IPS DF 19.7 (cell line): ENCODE data around the gene TMSB4X.
"Not testable (repeated sequence)": the region's sequence is repeated elsewhere in the genome, so short reads cannot be mapped to it uniquely, and the experiment has no call there.

ENCODE experiments used
- DNase-seq: peaks from one replicate; pipeline ENCODE4 v3.0.0-alpha.2; 2013; ENCODE audit warnings: low read depth, low spot score

The TMSB4X gene

DNA sequence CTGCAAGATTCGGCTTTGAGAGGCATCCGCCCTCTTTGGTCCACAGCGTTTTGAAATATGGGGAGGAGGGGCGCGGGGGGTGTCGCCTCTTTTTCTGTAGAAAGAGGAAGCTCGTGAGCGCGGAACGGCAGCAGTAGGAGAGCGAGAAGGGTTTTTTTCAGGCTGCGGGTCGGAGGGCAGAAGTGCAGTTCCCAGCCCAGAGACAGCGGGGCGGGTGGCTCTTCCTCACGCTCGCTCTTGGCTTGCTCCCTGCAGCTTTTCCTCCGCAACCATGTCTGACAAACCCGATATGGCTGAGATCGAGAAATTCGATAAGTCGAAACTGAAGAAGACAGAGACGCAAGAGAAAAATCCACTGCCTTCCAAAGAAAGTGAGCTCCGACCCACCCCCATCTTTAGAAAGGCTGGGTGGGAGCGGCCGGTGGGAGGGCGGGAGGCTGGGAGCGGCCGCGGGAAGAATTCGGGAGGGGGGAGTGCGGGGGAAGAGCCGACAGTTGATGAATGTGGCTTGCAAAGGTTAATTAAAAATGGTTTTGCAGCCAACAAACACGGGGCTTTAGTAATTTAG lies 1.2 kb downstream of the TMSB4X start:
- DNase-seq, result no peak

DNA sequence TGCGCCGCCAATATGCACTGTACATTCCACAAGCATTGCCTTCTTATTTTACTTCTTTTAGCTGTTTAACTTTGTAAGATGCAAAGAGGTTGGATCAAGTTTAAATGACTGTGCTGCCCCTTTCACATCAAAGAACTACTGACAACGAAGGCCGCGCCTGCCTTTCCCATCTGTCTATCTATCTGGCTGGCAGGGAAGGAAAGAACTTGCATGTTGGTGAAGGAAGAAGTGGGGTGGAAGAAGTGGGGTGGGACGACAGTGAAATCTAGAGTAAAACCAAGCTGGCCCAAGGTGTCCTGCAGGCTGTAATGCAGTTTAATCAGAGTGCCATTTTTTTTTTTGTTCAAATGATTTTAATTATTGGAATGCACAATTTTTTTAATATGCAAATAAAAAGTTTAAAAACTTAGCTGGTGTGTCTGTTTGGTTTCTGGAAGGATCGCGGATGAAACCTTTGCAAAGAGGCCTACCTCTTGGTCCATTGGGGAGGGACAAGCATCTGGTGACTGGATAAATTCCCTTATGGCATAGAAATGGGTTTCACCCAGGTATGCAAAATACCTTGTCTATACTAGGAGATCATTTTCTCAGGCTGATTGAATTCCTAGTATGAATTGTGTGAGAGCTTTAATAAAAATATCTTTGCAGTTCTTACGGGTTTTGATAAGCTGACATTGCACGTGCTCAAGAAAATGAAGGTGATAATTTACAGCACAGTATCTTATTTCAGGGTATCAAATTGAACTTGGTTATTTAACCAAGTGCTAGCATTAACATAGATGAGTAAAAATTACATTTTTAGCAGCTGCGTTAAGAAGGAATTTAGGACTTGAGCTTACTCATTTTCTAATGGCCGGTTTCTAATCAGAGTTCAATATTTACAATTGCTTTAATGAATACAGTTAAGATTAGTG lies 2.2 kb downstream of the TMSB4X start:
- DNase-seq, result not testable (repeated sequence)

GRCh38 chrX:12977761-12978204 lies 2.9 kb downstream of the TMSB4X start:
- no peak for DNase-seq

- DNase-seq, result no peak
Observed at GRCh38 chrX:12978205-12979025, 3.5 kb downstream of the TMSB4X start.

- no peak for DNase-seq
Observed at GRCh38 chrX:12979026-12979607, 4.2 kb downstream of the TMSB4X start.

- no peak for DNase-seq
Observed at GRCh38 chrX:12979616-12980015, 4.7 kb downstream of the TMSB4X start.

DNA sequence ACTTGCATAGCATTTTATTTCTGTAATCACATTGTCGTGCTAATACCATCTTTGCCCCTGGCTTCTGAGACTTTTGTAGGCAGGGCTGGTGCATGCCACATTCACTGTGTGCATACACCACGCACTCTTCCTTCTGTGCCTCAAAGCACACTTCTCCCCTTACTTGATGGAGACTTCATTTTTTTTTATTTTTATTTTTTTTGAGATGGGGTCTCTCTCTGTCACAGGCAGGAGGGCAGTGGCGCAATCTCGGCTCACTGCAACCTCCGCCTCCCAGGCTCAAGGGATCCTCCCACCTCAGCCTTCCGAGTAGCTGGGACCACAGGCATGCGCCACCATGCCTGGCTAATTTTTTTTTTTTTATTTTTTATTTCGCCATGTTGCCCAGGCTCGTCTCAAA lies 5.1 kb downstream of the TMSB4X start:
- DNase-seq, result not testable (repeated sequence)

DNA sequence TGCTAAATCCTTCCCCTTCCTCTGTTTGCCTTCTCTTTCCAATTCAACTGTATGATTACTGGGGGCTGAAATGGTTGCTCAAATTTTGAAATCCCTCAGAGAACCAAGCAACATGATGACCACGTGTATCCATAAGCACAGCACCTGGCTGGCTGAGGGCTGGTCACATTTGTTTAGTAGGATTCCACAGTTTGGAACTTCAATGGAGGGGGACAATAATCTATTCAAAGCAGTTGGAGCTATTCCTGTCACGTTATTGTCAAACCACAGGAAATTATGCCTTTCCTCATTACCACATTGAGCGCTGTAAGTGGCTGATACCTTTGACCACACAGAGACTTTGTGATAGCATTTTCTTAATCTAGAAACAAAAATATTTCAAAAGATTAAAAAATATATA lies 7.0 kb downstream of the TMSB4X start:
- no peak for DNase-seq

GRCh38 chrX:12984603-12985319 lies 9.9 kb downstream of the TMSB4X start:
- DNase-seq, result no peak

GRCh38 chrX:12985331-12985730 lies 10.4 kb downstream of the TMSB4X start:
- DNase-seq, result no peak

DNA sequence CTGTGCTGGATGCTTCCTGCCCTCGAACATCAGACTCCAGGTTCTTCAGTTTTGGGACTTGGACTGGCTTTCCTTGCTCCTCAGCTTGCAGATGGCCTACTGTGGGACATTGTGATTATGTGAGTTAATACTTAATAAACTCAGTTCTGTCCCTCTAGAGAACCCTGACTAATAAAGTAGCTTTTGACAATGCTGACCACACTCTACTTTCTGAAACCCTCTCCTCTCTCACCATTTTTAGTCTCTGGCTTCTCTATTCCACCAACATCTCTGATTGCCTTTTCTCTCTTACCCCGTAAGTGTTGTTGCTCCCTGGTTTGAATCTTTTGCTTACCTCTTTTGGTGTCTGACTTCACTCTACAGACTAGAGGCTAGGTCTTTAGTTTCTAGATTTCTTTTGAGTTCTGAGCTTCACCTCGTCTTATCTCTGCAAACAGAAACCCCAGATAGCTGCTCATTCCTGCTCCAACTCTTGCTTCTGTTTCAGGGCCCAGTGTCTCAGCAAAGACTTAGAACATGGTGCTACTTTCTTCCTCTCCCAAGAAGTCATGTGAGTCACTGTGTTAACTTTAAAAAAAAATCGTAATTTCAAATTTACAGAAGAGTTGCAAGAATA lies 11.4 kb downstream of the TMSB4X start:
- DNase-seq, result no peak

- no peak for DNase-seq
Observed at GRCh38 chrX:12986886-12987285, 12.0 kb downstream of the TMSB4X start.

DNA sequence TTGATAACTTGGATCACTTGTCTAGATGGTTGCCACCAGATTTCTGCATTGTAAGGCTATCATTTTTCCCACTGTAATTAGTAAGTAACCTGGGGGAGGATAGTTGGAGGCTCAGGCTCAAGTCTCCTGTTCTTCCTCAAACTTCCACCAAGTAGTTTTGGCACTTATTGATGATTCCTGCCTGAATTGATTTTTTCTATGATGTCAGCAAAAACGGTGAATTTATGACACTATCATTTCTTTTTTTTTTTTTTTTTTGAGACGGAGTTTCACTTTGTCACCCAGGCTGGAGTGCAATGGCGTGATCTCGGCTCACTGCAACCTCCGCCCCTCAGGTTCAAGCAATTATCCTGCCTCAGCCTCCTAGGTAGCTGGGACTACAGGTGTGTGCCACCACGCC lies 12.4 kb downstream of the TMSB4X start:
- no peak for DNase-seq

- DNase-seq, result no peak
Observed at GRCh38 chrX:12987900-12988594, 13.1 kb downstream of the TMSB4X start.

DNA sequence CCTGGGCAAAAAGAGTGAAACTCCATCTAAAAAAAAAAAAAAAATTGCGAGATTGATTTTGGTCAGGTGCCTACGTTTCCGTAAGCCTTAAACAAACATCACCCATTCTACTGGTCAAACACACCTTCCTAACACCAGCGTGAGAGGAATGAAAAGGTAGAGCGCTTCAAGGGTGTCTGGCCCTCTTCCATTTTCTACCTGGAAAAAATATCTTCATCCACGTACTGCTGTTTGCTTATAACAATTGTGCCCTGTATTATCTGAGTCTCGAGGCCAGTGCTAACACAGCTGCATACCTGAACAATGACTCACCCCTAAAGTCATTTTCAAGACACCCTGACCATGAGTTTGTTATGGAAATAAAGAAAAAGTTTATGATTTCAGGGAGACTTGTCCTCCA lies 13.9 kb downstream of the TMSB4X start:
- DNase-seq, result no peak

- DNase-seq, result no peak
Observed at GRCh38 chrX:12989461-12989860, 14.6 kb downstream of the TMSB4X start.

DNA sequence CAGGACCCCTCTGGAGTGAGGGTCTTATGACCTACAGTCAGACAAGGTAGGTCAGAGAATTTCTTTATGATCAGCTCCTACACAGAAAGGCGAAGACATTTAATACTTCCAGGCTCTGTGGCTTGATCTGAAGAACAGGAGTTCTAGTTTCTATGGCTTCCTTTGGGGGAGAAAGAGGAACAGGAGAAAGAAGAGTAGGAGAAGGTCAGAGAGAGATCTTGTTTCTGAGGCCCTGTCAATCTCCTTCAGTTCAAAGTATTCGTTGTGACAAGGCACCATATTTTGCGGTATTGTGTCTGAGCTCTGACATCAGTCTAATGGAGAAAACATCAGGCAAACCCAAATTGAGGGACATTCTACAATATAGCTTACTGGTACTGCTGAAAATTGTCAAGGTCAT lies 16.7 kb downstream of the TMSB4X start:
- DNase-seq, result no peak

DNA sequence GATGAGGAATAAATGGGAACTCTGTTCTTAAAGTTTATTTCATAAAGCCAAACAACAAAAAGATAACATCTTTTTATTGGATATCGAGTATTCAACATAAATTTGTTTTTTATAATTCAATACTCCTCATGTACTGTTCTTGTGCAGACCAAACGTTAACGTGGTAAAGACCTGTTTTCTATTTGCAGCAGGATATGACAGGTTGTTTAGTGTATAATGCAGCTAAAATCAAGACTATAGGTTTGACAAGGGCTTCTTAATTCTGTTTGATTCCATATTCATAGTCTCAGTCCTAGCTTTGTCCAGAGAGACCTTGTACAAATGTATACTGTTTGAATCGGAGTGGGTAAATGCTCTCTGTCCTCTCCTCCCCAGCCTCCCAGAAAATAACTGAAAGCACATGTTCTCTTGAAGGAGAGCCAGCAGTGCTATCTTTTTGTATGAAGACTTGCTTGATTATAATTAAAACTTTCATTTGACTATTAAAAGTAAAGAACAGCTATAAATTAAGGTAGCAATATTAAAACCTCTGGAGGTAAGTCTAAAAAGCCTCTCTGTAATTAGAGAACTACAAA lies 17.7 kb downstream of the TMSB4X start:
- no peak for DNase-seq

DNA sequence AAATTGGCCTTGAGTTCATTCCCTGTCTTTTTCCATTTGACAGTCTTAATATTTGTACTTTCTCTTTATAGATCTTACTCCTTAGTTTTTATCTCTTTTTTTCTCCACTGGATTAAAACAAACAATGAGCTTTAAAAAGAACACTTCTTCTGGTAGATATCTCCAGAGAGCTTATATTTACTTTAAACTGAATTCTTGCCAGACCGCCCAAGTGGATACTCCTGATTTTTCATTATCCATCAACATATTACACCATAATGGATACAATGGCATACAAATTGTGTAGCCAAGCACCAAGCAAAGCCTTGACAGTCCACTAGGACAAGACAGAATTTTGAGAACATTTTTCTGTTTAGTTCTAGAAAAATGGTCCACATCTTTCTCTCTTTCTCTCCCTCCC lies 18.9 kb downstream of the TMSB4X start:
- DNase-seq, result no peak

DNA sequence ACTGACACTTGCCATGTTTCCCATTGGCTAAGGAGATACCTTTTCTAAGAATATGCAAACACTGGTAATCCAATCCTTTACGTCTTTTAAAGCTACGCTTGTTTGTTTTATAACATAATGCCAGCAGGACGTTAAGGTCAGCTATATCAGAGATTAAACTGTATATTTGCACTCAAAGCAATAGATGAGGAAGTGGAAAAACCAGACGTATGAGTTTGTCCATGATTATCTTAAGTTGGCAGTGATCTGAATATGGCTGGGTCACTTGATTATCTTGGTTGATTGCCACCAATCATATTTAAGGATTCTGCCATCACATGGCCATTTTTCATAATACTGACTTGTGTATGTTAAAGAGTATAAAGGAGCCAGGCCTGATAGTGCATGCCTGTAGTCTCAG lies 19.4 kb downstream of the TMSB4X start:
- DNase-seq, result no peak
